ENCODE results near the gene CNOT1.
"Not testable (repeated sequence)": the region's sequence is repeated elsewhere in the genome, so short reads cannot be mapped to it uniquely, and the experiment has no call there.

Gene CNOT1

GRCh38 chr16:58629733-58630640, at the start of gene CNOT1:
Gene CNOT1 (minus strand): TSS chr16:58629826. CDS start chr16:58599337, 30,489 bp downstream.
- peak within 1 kb of the TSS; percentile 99 for H3K27ac ChIP-seq (ENCODE audit: low read length)
- peak within 1 kb of the TSS; percentile 96 to 98 for H3K4me3 ChIP-seq (ENCODE audit: low read length in 2 of 2)
- peak within 1 kb of the TSS; percentile 99 to 100 for H3K9ac ChIP-seq (ENCODE audit: low read length in 2 of 2)
- H3K9me3 ChIP-seq (ENCODE audit: control insufficient read depth in 2 of 2, low read length in 2 of 2) = no peaks in the 10 kb centered on the region
- H3K36me3 ChIP-seq (ENCODE audit: control insufficient read depth in 2 of 2, insufficient read depth in 2 of 2, low read length in 2 of 2) = no peaks in the 10 kb centered on the region
- H3K4me1 ChIP-seq (ENCODE audit: control insufficient read depth, insufficient read depth, low read length) = peaks cover 12% of the 10 kb centered on the region
- no peaks in the 10 kb centered on the region for H3K27me3 ChIP-seq (ENCODE audit: control insufficient read depth in 1 of 2, insufficient read depth in 2 of 2, low read length in 2 of 2)

DNA sequence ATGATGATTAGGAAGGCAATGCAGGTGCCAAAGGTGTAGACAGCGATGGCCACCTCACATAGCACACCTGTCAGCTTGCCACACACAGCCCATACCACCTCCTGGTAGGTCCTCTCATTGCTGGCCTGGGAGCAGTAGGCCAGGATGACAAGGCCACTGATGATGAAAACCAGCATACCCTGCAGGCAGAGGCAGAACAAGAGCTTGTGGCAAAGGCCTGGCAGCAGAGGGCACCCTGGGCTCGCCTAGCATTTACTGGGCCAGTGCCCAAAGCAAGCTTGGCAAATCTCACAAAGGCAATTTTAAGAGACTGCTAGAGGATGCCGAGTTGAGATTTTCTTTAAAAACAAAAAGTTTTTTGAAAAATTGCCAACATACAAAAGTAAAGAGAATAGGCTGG, 49.1 kb upstream of the CNOT1 start:
- no peak overlapping the region for H3K4me3 ChIP-seq (ENCODE audit: low read length in 2 of 2)
- no peak overlapping the region for H3K27ac ChIP-seq (ENCODE audit: low read length)
- no peaks in the 10 kb centered on the region for H3K9me3 ChIP-seq (ENCODE audit: control insufficient read depth in 2 of 2, low read length in 2 of 2)
- H3K36me3 ChIP-seq (ENCODE audit: control insufficient read depth in 2 of 2, insufficient read depth in 2 of 2, low read length in 2 of 2) = peaks cover 20 to 30% of the 10 kb centered on the region in 2 donors
- no peak overlapping the region for H3K9ac ChIP-seq (ENCODE audit: low read length in 2 of 2)
- H3K27me3 ChIP-seq (ENCODE audit: control insufficient read depth in 1 of 2, insufficient read depth in 2 of 2, low read length in 2 of 2) = no peaks in the 10 kb centered on the region
- peaks cover 12% of the 10 kb centered on the region for H3K4me1 ChIP-seq (ENCODE audit: control insufficient read depth, insufficient read depth, low read length)

DNA sequence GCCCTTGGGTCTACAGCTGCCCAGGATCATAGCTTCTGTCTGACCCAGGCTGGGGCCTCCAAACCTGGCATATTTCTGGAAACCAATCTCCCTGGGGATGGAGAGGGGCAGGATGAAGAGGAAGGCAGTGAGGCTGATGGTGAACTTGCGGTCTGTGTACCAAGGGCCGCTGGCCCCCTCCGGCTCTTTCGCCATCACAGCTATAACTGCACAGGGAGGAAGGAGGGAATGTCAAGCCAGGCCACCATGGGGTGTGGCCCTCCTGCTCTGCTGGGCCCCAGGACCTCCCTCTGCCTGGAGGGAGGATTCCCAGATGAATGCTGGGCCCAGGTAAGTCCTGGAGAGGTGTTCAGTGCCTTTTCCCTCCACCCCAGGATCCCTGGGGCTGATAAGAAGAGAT, 48.6 kb upstream of the CNOT1 start:
- H3K27me3 ChIP-seq (ENCODE audit: control insufficient read depth in 1 of 2, insufficient read depth in 2 of 2, low read length in 2 of 2) = no peaks in the 10 kb centered on the region
- H3K4me1 ChIP-seq (ENCODE audit: control insufficient read depth, insufficient read depth, low read length) = peaks cover 7% of the 10 kb centered on the region
- H3K27ac ChIP-seq (ENCODE audit: low read length) = no peak overlapping the region
- no peaks in the 10 kb centered on the region for H3K9me3 ChIP-seq (ENCODE audit: control insufficient read depth in 2 of 2, low read length in 2 of 2)
- peaks cover 20 to 30% of the 10 kb centered on the region in 2 donors for H3K36me3 ChIP-seq (ENCODE audit: control insufficient read depth in 2 of 2, insufficient read depth in 2 of 2, low read length in 2 of 2)
- H3K4me3 ChIP-seq (ENCODE audit: low read length in 2 of 2) = no peak overlapping the region
- no peak overlapping the region for H3K9ac ChIP-seq (ENCODE audit: low read length in 2 of 2)

DNA sequence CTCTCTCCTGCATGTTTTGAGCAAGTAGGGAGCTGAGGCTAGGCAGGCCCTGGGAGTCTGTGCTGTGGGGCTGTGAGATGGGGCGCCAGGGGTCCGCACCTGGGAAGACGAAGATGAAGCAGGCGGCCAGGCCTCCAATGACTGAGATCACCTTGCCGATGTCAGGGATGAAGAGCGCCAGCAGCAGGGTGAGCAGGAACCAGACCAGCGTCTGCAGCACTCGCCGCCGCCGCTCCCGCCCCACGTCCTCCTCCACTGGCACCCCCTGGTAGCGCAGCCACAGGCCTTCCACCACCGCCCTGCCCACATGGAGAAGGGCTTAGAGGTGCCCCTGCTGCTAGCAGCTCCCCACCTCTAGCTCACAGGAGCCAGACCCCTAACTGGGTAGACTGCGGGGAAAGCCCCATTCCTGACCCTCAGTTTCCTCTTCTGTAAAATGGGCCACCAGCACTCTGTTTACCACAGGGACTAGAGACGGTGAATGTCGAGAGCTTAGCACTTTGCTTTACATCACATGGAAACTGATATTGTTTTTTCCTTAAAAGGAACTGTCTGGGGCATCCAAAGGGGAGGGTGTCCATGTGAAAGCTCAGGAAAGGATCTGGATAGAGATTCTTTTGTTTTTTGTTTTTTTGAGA, 41.4 kb upstream of the CNOT1 start:
- H3K9me3 ChIP-seq (ENCODE audit: control insufficient read depth in 2 of 2, low read length in 2 of 2) = no peaks in the 10 kb centered on the region
- no peaks in the 10 kb centered on the region for H3K4me1 ChIP-seq (ENCODE audit: control insufficient read depth, insufficient read depth, low read length)
- no peak overlapping the region for H3K4me3 ChIP-seq (ENCODE audit: low read length in 2 of 2)
- no peak overlapping the region for H3K9ac ChIP-seq (ENCODE audit: low read length in 2 of 2)
- peaks cover 17 to 25% of the 10 kb centered on the region in 2 donors for H3K36me3 ChIP-seq (ENCODE audit: control insufficient read depth in 2 of 2, insufficient read depth in 2 of 2, low read length in 2 of 2)
- no peak overlapping the region for H3K27ac ChIP-seq (ENCODE audit: low read length)
- no peaks in the 10 kb centered on the region for H3K27me3 ChIP-seq (ENCODE audit: control insufficient read depth in 1 of 2, insufficient read depth in 2 of 2, low read length in 2 of 2)

GRCh38 chr16:58670177-58670576, 40.6 kb upstream of the CNOT1 start:
- no peak overlapping the region for H3K4me3 ChIP-seq (ENCODE audit: low read length in 2 of 2)
- H3K27ac ChIP-seq (ENCODE audit: low read length) = no peak overlapping the region

GRCh38 chr16:58665200-58665599, 35.6 kb upstream of the CNOT1 start:
- Histone ChIP-seq H3K9me3 (ENCODE audit: control insufficient read depth in 2 of 2, low read length in 2 of 2) (no peaks in the 10 kb centered on the region), H3K27ac (ENCODE audit: low read length) (no peak overlapping the region), H3K9ac (ENCODE audit: low read length in 2 of 2) (no peak overlapping the region), H3K4me3 (ENCODE audit: low read length in 2 of 2) (no peak overlapping the region), H3K27me3 (ENCODE audit: control insufficient read depth in 1 of 2, insufficient read depth in 2 of 2, low read length in 2 of 2) (no peaks in the 10 kb centered on the region), H3K4me1 (ENCODE audit: control insufficient read depth, insufficient read depth, low read length) (no peaks in the 10 kb centered on the region), H3K36me3 (ENCODE audit: control insufficient read depth in 2 of 2, insufficient read depth in 2 of 2, low read length in 2 of 2) (peaks cover 9 to 11% of the 10 kb centered on the region in 2 donors)

More at GRCh38 chr16:58670177-58670576, 40.6 kb upstream of the CNOT1 start:
- Histone ChIP-seq H3K9me3 (ENCODE audit: control insufficient read depth in 2 of 2, low read length in 2 of 2) (no peaks in the 10 kb centered on the region), H3K9ac (ENCODE audit: low read length in 2 of 2) (no peak overlapping the region), H3K36me3 (ENCODE audit: control insufficient read depth in 2 of 2, insufficient read depth in 2 of 2, low read length in 2 of 2) (peaks cover 12 to 20% of the 10 kb centered on the region in 2 donors), H3K27me3 (ENCODE audit: control insufficient read depth in 1 of 2, insufficient read depth in 2 of 2, low read length in 2 of 2) (no peaks in the 10 kb centered on the region), H3K4me1 (ENCODE audit: control insufficient read depth, insufficient read depth, low read length) (no peaks in the 10 kb centered on the region)

DNA sequence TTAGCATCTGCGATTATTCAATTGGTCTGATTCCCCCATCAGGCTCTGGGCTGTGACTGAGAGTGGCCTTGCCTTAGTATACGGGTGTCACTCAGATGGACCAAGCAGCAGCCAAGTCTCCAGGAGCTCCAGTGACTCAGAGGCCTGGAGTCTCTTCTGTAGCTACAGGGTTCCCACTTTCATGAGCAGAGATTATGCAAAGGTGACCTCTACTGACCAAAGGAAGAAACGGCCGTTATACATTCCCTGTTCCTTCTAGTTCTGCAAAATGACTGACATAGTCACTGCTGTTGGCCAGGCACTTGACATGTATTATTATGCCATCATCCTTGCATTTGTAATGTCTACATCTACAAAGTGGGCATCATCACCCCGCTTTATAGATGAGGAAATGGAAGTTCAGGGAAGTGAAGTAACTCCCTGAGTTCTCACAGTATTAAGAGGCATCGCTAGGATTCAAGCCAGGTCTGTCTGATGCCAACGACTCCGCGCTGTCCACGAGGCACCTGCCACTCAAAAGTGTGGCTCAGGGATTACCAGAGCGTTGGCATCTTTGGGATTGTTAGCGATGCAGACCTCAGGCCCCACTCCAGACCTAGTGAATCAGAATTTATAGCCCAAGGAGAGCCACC, 31.7 kb upstream of the CNOT1 start:
- Histone ChIP-seq H3K27me3 (ENCODE audit: control insufficient read depth in 1 of 2, insufficient read depth in 2 of 2, low read length in 2 of 2) (no peaks in the 10 kb centered on the region), H3K27ac (ENCODE audit: low read length) (no peak overlapping the region), H3K9me3 (ENCODE audit: control insufficient read depth in 2 of 2, low read length in 2 of 2) (no peaks in the 10 kb centered on the region), H3K9ac (ENCODE audit: low read length in 2 of 2) (no peak overlapping the region), H3K4me3 (ENCODE audit: low read length in 2 of 2) (no peak overlapping the region), H3K36me3 (ENCODE audit: control insufficient read depth in 2 of 2, insufficient read depth in 2 of 2, low read length in 2 of 2) (no peaks in the 10 kb centered on the region), H3K4me1 (ENCODE audit: control insufficient read depth, insufficient read depth, low read length) (no peaks in the 10 kb centered on the region)

GRCh38 chr16:58659911-58660310, 30.3 kb upstream of the CNOT1 start:
- H3K27ac ChIP-seq (ENCODE audit: low read length); H3K36me3 ChIP-seq (ENCODE audit: control insufficient read depth in 2 of 2, insufficient read depth in 2 of 2, low read length in 2 of 2); H3K9me3 ChIP-seq (ENCODE audit: control insufficient read depth in 2 of 2, low read length in 2 of 2); H3K9ac ChIP-seq (ENCODE audit: low read length in 2 of 2); H3K4me3 ChIP-seq (ENCODE audit: low read length in 2 of 2); H3K27me3 ChIP-seq (ENCODE audit: control insufficient read depth in 1 of 2, insufficient read depth in 2 of 2, low read length in 2 of 2); H3K4me1 ChIP-seq (ENCODE audit: control insufficient read depth, insufficient read depth, low read length): not testable (repeated sequence)

- Histone ChIP-seq H3K36me3 (ENCODE audit: control insufficient read depth in 2 of 2, insufficient read depth in 2 of 2, low read length in 2 of 2) (no peaks in the 10 kb centered on the region), H3K27ac (ENCODE audit: low read length) (no peak overlapping the region), H3K9ac (ENCODE audit: low read length in 2 of 2) (no peak overlapping the region), H3K27me3 (ENCODE audit: control insufficient read depth in 1 of 2, insufficient read depth in 2 of 2, low read length in 2 of 2) (no peaks in the 10 kb centered on the region), H3K9me3 (ENCODE audit: control insufficient read depth in 2 of 2, low read length in 2 of 2) (no peaks in the 10 kb centered on the region), H3K4me3 (ENCODE audit: low read length in 2 of 2) (no peak overlapping the region), H3K4me1 (ENCODE audit: control insufficient read depth, insufficient read depth, low read length) (no peaks in the 10 kb centered on the region)
Observed at GRCh38 chr16:58658796-58659211, 29.2 kb upstream of the CNOT1 start.

DNA sequence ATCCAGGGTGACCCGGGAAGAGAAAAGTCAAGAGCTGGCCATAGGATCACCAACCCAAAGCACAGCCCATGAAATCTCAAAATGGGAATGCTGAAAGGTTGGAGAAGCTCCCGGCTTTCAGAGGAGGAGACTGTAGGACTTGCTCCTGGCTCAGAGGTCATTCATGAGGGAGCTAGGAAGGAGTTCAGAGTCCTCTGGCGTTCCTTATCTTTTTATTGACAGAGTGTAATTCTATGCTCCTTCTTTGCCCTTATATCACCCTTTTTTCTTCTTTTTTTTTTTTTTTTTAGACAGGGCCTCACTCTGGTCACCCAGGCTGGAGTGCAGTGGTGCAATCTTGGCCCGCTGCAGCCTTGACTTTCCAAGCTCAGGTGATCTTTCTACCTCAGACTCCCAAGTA, 27.3 kb upstream of the CNOT1 start:
- Histone ChIP-seq H3K27ac (ENCODE audit: low read length) (no peak overlapping the region), H3K4me1 (ENCODE audit: control insufficient read depth, insufficient read depth, low read length) (no peaks in the 10 kb centered on the region), H3K27me3 (ENCODE audit: control insufficient read depth in 1 of 2, insufficient read depth in 2 of 2, low read length in 2 of 2) (no peaks in the 10 kb centered on the region), H3K36me3 (ENCODE audit: control insufficient read depth in 2 of 2, insufficient read depth in 2 of 2, low read length in 2 of 2) (no peaks in the 10 kb centered on the region), H3K9me3 (ENCODE audit: control insufficient read depth in 2 of 2, low read length in 2 of 2) (no peaks in the 10 kb centered on the region), H3K9ac (ENCODE audit: low read length in 2 of 2) (no peak overlapping the region), H3K4me3 (ENCODE audit: low read length in 2 of 2) (no peak overlapping the region)
